Measurements from ENCODE around the gene SERTAD1.
"Not testable (repeated sequence)": the region's sequence is repeated elsewhere in the genome, so short reads cannot be mapped to it uniquely, and the experiment has no call there.

DNA sequence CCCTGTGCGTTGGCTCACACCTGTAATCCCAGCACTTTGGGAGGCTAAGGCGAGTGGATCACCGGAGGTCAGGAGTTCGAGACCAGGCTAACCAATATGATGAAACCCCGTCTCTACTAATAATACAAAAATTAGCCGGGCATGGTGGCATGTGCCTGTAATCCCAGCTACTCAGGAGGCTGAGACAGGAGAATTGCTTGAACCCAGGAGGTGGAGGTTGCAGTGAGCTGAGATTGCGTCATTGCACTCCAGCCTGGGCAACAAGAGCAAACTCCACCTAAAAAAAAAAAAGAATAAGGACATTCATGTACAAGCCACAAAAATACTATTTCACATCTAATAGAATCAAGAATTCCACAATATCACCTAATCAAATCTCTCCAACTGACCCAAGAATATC, 2.4 kb upstream of the SERTAD1 start:
- TF ChIP-seq POLR2A (IDR thresholded peaks at IDR 0.05; ENCODE audit: low read length); GATA1 (IDR thresholded peaks at IDR 0.05; ENCODE audit: low read depth, low read length): not testable (repeated sequence)
